Middle frontal gyrus (tissue), 1 donor: ENCODE measurements around the gene EMCN.
"Not testable (repeated sequence)": the region's sequence is repeated elsewhere in the genome, so short reads cannot be mapped to it uniquely, and the experiment has no call there.

Experiments
- DNase-seq: peaks from one replicate; pipeline ENCODE4 v3.0.0-alpha.2; 2015; ENCODE audit warnings: low spot score; ENCODE audit errors: extremely low spot score

Gene EMCN

DNA sequence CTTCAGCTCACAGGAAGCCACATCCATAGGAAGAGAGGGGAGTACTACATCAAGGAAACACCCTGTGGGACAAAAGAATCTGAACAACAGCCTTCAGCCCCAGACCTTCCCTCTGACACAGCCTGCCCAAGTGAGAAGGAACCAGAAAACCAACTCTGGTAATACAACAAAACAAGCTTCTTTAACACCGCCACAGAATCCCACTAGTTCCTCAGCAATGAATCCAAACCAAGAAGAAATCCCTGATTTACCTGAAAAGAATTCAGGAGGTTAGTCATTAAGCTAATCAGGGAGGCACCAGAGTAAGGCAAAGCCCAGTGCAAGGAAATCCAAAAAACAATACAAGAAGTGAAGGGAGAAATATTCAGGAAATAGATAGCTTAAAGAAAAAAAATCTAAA is 137.4 kb downstream of the EMCN start:
- DNase-seq = not testable (repeated sequence)

DNA sequence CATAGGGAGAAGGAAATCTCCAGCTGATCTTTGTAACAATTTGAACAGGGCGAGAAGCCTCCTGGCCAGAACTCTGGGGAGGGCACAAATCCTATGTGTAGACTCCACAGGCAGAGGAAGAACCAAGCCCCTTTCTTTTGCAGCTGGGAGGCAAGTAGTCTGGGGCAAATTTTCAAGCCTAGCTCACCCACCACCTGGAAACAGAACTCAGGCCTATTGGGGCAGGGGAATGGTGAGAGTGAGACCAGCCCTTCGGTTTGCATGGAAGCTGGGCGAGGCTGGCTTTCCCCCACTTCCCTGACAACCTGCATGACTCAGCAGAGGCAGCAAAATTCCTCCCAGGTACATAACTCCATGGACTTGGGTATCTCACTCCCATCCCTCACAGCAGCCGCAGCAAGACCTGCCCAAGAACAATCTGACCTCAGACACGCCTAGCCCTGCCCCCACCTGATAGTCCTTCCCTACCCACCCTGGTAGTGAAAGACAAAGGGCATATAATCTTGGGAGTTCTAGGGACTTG is 138.2 kb downstream of the EMCN start:
- no peak for DNase-seq

- DNase-seq = no peak
Measured at GRCh38 chr4:100372432-100372831, 145.4 kb downstream of the EMCN start.

DNA sequence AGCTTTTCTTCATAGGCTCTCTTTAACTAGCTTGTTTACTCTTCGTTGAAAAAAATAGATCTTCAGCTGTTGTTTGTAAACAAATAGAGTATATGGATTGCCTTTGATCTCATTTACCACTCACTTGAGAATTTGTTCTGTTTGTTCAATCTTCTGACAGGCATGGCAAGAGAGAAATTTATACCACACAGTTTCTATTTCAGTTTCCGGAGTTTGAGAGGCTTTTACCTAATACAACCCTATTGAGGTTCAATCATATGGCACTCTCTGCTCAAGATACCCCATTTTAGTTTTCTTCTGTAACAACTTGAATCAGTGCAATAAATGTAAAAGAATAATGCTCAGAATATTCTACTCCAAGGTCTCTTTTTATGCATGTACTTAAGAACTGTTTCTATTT is 148.0 kb downstream of the EMCN start:
- DNase-seq = no peak

- no peak for DNase-seq
Measured at GRCh38 chr4:100367451-100367850, 150.4 kb downstream of the EMCN start.

DNA sequence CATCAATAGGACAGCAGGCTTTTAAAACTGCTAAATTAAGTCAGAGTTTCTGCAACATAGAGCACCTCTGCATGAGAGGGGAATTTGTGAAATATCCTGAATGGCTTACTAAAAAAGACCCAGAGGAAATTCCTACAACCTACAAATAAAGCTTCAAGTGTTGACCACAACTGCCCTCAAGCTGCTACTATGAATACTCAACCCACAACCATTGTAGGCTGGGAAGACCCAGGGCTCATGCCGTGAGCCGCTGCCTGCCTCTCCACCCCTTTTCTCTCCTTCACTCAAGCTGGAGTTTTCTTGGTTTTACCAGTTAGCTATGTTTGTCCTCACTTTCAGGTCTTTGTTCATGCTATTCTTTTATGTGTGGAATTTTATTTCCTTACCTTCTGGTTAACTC is 151.6 kb downstream of the EMCN start:
- no peak for DNase-seq

- DNase-seq = no peak
Measured at GRCh38 chr4:100362366-100362765, 155.5 kb downstream of the EMCN start.

GRCh38 chr4:100361336-100361735 is 156.5 kb downstream of the EMCN start:
- DNase-seq = no peak

DNA sequence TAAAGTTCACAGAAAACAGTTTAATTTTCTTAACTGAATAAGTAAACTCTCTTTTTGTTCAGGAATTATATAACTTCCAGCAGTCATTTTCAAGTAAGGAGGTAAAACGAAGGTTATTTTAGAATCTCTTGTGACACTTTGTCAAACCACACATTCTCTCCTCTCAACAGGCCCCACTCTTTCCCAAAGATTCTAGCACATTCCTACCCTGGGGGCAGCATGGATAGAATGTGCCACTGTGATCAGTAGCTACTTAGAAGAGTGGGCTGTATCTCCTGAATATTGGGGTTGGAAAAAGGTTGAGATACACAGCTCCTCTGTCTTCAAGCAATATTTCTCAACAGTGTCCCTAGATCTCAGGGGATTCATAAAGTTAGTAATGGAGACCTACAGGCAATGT is 157.6 kb downstream of the EMCN start:
- no peak for DNase-seq

DNA sequence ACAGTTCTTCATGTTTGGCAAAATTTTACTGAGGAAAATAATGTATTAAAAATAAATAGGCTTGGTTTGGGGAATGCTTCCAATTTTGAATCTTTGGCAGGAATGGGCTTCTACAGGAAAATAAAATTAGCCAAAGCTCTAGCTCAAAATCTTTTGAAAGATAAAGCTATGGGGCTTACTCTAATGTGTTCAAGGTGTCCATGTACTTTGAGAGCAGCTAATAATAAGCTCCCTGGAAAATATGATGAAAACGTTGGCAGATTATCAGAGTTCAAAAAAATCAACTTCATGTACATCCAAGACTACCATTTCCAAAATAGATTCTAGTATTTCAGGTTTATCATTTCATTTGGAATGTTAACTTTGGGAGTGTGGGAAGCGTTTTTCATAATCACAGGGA is 158.4 kb downstream of the EMCN start:
- no peak for DNase-seq

DNA sequence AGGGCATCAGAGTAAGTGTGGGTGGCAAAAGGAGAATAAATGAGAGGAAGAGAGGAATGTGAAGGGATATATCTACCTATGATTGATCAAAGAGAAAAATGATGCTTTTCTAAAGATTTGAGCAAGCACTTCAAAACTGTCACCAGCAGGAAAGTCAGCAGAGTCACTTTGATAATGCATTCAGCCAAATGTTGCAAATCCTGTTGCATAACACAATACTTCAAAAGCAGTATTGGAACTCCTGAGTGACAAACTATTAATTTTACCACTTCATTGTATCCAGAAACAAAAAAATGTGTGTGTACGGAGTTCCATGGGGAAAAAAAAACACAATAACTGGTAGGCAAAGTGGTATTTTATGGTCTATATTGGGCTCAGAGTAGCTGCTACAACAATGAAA is 160.3 kb downstream of the EMCN start:
- DNase-seq = no peak

GRCh38 chr4:100356172-100356571 is 161.7 kb downstream of the EMCN start:
- no peak for DNase-seq

- not testable (repeated sequence) for DNase-seq
Measured at GRCh38 chr4:100352352-100352751, 165.5 kb downstream of the EMCN start.

DNA sequence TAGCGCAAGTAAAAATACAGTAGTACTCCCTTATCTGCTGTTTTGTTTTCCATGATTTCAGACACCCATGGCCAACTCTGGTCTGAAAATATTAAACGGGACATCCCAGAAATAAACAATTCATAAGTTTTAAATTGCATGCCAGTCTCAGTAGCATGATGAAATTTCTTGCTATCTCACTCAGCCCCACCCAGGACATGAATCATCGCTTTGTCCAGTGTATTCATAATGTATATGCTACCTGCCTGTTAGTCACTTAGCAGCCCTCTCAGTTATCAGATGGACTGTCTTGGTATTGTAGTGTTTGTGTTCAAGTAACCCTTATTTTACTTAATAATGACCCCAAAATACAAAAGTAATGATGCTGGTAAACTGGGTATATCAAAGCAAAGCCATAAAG is 169.3 kb downstream of the EMCN start:
- DNase-seq = no peak

- no peak for DNase-seq
Measured at GRCh38 chr4:100347241-100347640, 170.6 kb downstream of the EMCN start.

DNA sequence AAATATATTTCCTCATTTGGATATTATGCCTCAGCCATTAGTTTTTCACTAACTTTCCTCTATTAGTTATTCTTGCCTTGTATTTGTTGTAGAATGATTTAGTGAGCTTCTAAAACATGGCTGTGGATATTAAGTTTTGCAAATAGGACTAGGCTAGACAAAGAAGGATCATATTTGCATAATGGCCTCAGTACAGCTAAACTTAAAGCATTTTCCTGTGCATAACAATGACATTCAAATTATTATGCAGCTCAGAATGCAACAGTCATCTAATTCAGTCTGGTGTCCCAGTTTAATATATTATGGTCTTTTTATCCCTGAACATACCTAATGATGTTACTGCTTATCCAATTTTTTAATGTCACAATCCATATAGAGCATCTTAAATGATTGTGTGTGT is 172.2 kb downstream of the EMCN start:
- DNase-seq = no peak
